ENCODE data around the gene PDCD10.

DNA sequence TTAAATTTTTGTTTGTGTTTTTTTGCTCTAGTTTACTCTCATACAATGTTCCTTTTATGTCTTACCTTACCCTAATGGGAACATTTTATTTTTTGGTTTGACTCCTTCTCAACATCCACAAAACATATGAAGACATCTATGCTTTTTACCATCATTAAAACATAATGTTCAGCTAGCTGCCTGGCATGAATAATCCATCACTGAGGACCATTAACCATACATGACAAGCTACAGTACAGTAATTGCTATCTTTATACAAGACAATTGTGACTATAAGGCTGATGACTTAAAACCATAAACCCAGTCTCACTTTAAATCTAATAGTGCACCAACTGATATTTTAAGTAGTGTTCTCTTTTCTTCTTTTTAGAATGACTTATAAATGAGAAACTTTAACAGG, 14.5 kb upstream of the PDCD10 start:
- TF ChIP-seq POLR2A (IDR thresholded peaks at IDR 0.05; ENCODE audit: low read depth, low read length) (no peak), TAF1 (IDR thresholded peaks at IDR 0.05; ENCODE audit: low read depth, low read length) (no peak), SPI1 (IDR thresholded peaks at IDR 0.05; ENCODE audit: low read depth, low read length) (no peak), POLR2AphosphoS5 (IDR thresholded peaks at IDR 0.05; ENCODE audit: low read depth, low read length) (no peak)
